SK-N-SH (cell line): ENCODE data around the gene KLC1. TPM values are rescaled to one million over a fixed set of nuclear protein-coding genes. Genes with fewer than 3 reads are reported as not detected.

Experiments
- CTCF ChIA-PET: fragments of 300-600, 350-600 bp; formaldehyde crosslinking; extraction: SDS; loops from one replicate; lab custom pipeline; 2021; lab: Yijun Ruan, JAX
- POLR2A ChIA-PET: fragments of 350-600 bp; sonication (Branson Sonifier 250); formaldehyde crosslinking; extraction: SDS; loops from one replicate; lab custom pipeline; 2020; ENCODE audit warnings: antibody characterized with exemption, inconsistent platforms; lab: Yijun Ruan, JAX
- DNase-seq: peaks from one replicate; pipeline ENCODE4 v3.0.0; 2012
- H2AFZ ChIP-seq: fragments of 200-600 bp; sonication (generic); 2 replicates; pipeline ENCODE4 v1.8.1; 2016; ENCODE audit warnings: antibody characterized with exemption, mild to moderate bottlenecking, low read depth
- H3F3A ChIP-seq: fragments of 200-600 bp; sonication (generic); replicated peaks from 2 replicates; pipeline ENCODE3; 2016; ENCODE audit warnings: antibody characterized with exemption, mild to moderate bottlenecking; ENCODE audit not compliant: insufficient read depth
- H3K27ac ChIP-seq, 2 experiments: fragments of 200-500 bp in 1 of 2; fragments of 200-600 bp in 1 of 2; sonication (Bioruptor generic) in 1 of 2; sonication (generic), shearing (Covaris generic) in 1 of 2; 2 replicates each; pipeline versions ENCODE4 v1.5.1 to v1.6.1; 2014 to 2016; ENCODE audit warnings: low read depth in 2 of 2, inconsistent platforms in 1 of 2, low read length in 1 of 2, mild to moderate bottlenecking in 1 of 2, mixed read lengths in 1 of 2
- H3K27me3 ChIP-seq: fragments of 200-600 bp; sonication (generic), shearing (Covaris generic); 2 replicates; pipeline ENCODE4 v1.6.1; 2016; ENCODE audit warnings: mixed run types; ENCODE audit not compliant: insufficient read depth
- H3K36me3 ChIP-seq, 2 experiments: fragments of 200-500 bp in 1 of 2; fragments of 200-600 bp in 1 of 2; sonication (Bioruptor generic) in 1 of 2; sonication (generic) in 1 of 2; replicated peaks in 1 of 2; 2 replicates each; pipeline versions ENCODE3 to v1.5.1; 2014 to 2016; ENCODE audit warnings: low read length in 1 of 2, mild to moderate bottlenecking in 1 of 2; ENCODE audit not compliant: insufficient read depth in 2 of 2, control insufficient read depth in 1 of 2
- H3K4me1 ChIP-seq, 2 experiments: fragments of 200-500 bp in 1 of 2; fragments of 200-600 bp in 1 of 2; sonication (Bioruptor generic) in 1 of 2; sonication (generic), shearing (Covaris generic) in 1 of 2; 2 replicates each; pipeline versions ENCODE4 v1.5.1 to v1.6.1; 2014 to 2016; ENCODE audit warnings: low read depth in 1 of 2, low read length in 1 of 2, mixed run types in 1 of 2; ENCODE audit not compliant: insufficient read depth in 2 of 2, control insufficient read depth in 1 of 2
- H3K4me2 ChIP-seq: fragments of 200-600 bp; sonication (generic), shearing (Covaris generic); 2 replicates; pipeline ENCODE4 v1.6.1; 2017; ENCODE audit warnings: mixed run types
- H3K4me3 ChIP-seq, 2 experiments: fragments of 200-500 bp in 1 of 2; fragments of 200-600 bp in 1 of 2; sonication (Bioruptor generic) in 1 of 2; sonication (generic), shearing (Covaris generic) in 1 of 2; 2 replicates each; pipeline versions ENCODE4 v1.5.1 to v1.8.1; 2014 to 2016; ENCODE audit warnings: low read depth in 2 of 2, inconsistent platforms in 1 of 2, low read length in 1 of 2, mild to moderate bottlenecking in 1 of 2, mixed read lengths in 1 of 2, moderate library complexity in 1 of 2
- H3K79me2 ChIP-seq: fragments of 200-600 bp; sonication (generic); 2 replicates; pipeline ENCODE4 v1.8.1; 2017; ENCODE audit warnings: mild to moderate bottlenecking; ENCODE audit not compliant: insufficient read depth
- H3K9ac ChIP-seq: fragments of 200-600 bp; sonication (generic); 2 replicates; pipeline ENCODE4 v1.6.1; 2017; ENCODE audit warnings: mixed run types
- H3K9me2 ChIP-seq: fragments of 200-600 bp; sonication (generic); 2 replicates; pipeline ENCODE4 v1.6.1; 2017; ENCODE audit warnings: mixed run types
- H3K9me3 ChIP-seq: fragments of 200-600 bp; sonication (generic); 2 replicates; pipeline ENCODE4 v1.6.1; 2017; ENCODE audit warnings: mixed run types, mild to moderate bottlenecking, moderate library complexity
- H4K20me1 ChIP-seq: fragments of 200-600 bp; sonication (generic); 2 replicates; pipeline ENCODE4 v1.6.1; 2017; ENCODE audit warnings: mild to moderate bottlenecking, mixed run types; ENCODE audit not compliant: insufficient read depth
- EZH2phosphoT487 ChIP-seq: fragments of 200-600 bp; sonication (generic); IDR thresholded peaks from 2 replicates; pipeline ENCODE4 v1.6.1; 2017; ENCODE audit warnings: low read depth, mixed run types, mild to moderate bottlenecking, antibody characterized with exemption, moderate library complexity, borderline replicate concordance
- FOXM1 ChIP-seq: IDR thresholded peaks from 2 replicates; pipeline ENCODE4 v1.4.0; 2012; ENCODE audit warnings: low read depth, mild to moderate bottlenecking
- GABPA ChIP-seq: IDR thresholded peaks from 2 replicates; pipeline ENCODE4 v1.4.0; 2012; ENCODE audit warnings: low read depth, mild to moderate bottlenecking
- GATA2 ChIP-seq: sonication (generic); formaldehyde crosslinking; IDR thresholded peaks from 2 replicates; pipeline ENCODE4 v1.5.0; 2020; ENCODE audit warnings: mild to moderate bottlenecking, missing genetic modification reagents
- IRF3 ChIP-seq: fragments of 150-350 bp; IDR thresholded peaks from 2 replicates; pipeline ENCODE4 v1.6.1; 2016; ENCODE audit warnings: mild to moderate bottlenecking, low read depth, low read length
- MAX ChIP-seq: IDR thresholded peaks from 2 replicates; pipeline ENCODE4 v1.4.0; 2012; ENCODE audit warnings: low read depth
- MEF2A ChIP-seq: IDR thresholded peaks from 2 replicates; pipeline ENCODE4 v1.4.0; 2012; ENCODE audit warnings: low read depth, borderline replicate concordance
- MXI1 ChIP-seq: IDR thresholded peaks from 2 replicates; pipeline ENCODE4 v1.6.1; 2012; ENCODE audit warnings: mild to moderate bottlenecking, low read depth, low read length, improper control_type of control experiment
- PBX3 ChIP-seq: IDR thresholded peaks from 2 replicates; pipeline ENCODE4; 2012
- POLR2AphosphoS5 ChIP-seq: IDR thresholded peaks from 2 replicates; pipeline ENCODE4 v1.6.1; 2012; ENCODE audit warnings: low read depth, low read length
- RFX5 ChIP-seq: IDR thresholded peaks from 2 replicates; pipeline ENCODE4 v1.6.1; 2012; ENCODE audit warnings: mild to moderate bottlenecking, improper control_type of control experiment, low read length
- SIN3A ChIP-seq: IDR thresholded peaks from 2 replicates; pipeline ENCODE4 v1.6.1; 2012; ENCODE audit warnings: low read depth, mild to moderate bottlenecking, low read length, moderate library complexity, borderline replicate concordance
- TCF12 ChIP-seq: IDR thresholded peaks from 2 replicates; pipeline ENCODE4 v1.4.0; 2012
- TEAD4 ChIP-seq: IDR thresholded peaks from 2 replicates; pipeline ENCODE4 v1.4.0; 2012; ENCODE audit warnings: mild to moderate bottlenecking, borderline replicate concordance; ENCODE audit not compliant: insufficient read depth
- USF1 ChIP-seq: IDR thresholded peaks from 2 replicates; pipeline ENCODE4 v1.4.0; 2012; ENCODE audit warnings: low read depth, borderline replicate concordance
- YY1 ChIP-seq: IDR thresholded peaks from 2 replicates; pipeline ENCODE4 v1.4.0; 2012; ENCODE audit warnings: low read depth, mild to moderate bottlenecking
- WGBS: methylation state at CpG from one replicate; pipeline ENCODE4 v1.1.6; 2017; ENCODE audit warnings: low lambda C conversion rate; 5-methylcytosine and 5-hydroxymethylcytosine counted together
- polyA plus RNA-seq, 3 experiments: library from polyadenylated mRNA; depleted of rRNA; stranded (reverse); fragments of >200 nt; gene quantifications; 2 replicates each; pipeline ENCODE4 v1.2.3, GENCODE V29; 2012

KLC1 gene
- polyA plus RNA-seq, 1 of the 3 experiments (the other 2 are of a cell fraction), result 308 TPM

GRCh38 chr14:103695296-103696069, 66.5 kb downstream of the KLC1 start (continued):
- TF ChIP-seq GATA2, result no peak
- no peak for TF ChIP-seq MEF2A
- TF ChIP-seq USF1, result no peak

GRCh38 chr14:103696070-103696402, 67.0 kb downstream of the KLC1 start:
- peaks cover 22% of the 10 kb centered on the region for H4K20me1 ChIP-seq
- H3K27ac ChIP-seq, result peak overlapping the region in 1 of 2 experiments; percentile 45; a peak in 2 of 4 replicates
- TF ChIP-seq IRF3 (no peak), YY1 (no peak), POLR2AphosphoS5 (no peak), TCF12 (no peak), GATA2 (no peak)
- DNase-seq, result peak; percentile 75
- CTCF ChIA-PET, result interaction anchor here (1.0 to 1.7 kb wide), 5 partner anchors 12 to 392 kb away, joined by 3 to 8 read pairs (median 3); no protein-coding TSS in a partner anchor
- no peak overlapping the region for H3K4me3 ChIP-seq
- 71% methylated on average over 9 of the region's 13 CpGs for WGBS
- no peak overlapping the region for H3K9ac ChIP-seq
- peaks cover 14% of the 10 kb centered on the region for H3F3A ChIP-seq
- no peaks in the 10 kb centered on the region for H3K9me2 ChIP-seq
- H3K79me2 ChIP-seq, result peaks cover 41% of the 10 kb centered on the region
- H3K27me3 ChIP-seq, result no peaks in the 10 kb centered on the region
- peaks cover 0 to 39% of the 10 kb centered on the region in 2 experiments; a peak in 1 of 4 replicates for H3K4me1 ChIP-seq
- no peak overlapping the region for H2AFZ ChIP-seq
- H3K4me2 ChIP-seq, result no peak overlapping the region
- H3K36me3 ChIP-seq, result peaks cover 31 to 66% of the 10 kb centered on the region in 2 experiments
- H3K9me3 ChIP-seq, result no peaks in the 10 kb centered on the region
- POLR2A ChIA-PET, result interaction anchor here (1.4 kb wide), 1 partner anchor 19 kb away, joined by 4 read pairs; the partner anchor contains the start of genes XRCC3 and ZFYVE21

GRCh38 chr14:103696466-103697071, 67.6 kb downstream of the KLC1 start:
- no peak for DNase-seq
- Histone ChIP-seq H3K9me3 (no peaks in the 10 kb centered on the region), H3F3A (peaks cover 15% of the 10 kb centered on the region), H3K36me3 (peaks cover 31 to 69% of the 10 kb centered on the region in 2 experiments), H3K4me2 (no peak overlapping the region), H3K79me2 (peaks cover 38% of the 10 kb centered on the region), H2AFZ (no peak overlapping the region), H3K27me3 (no peaks in the 10 kb centered on the region), H4K20me1 (peaks cover 21% of the 10 kb centered on the region), H3K9ac (no peak overlapping the region), H3K9me2 (no peaks in the 10 kb centered on the region), H3K4me1 (peaks cover 0 to 39% of the 10 kb centered on the region in 2 experiments; a peak in 1 of 4 replicates), H3K27ac (peak overlapping the region in 1 of 2 experiments; percentile 45; a peak in 2 of 4 replicates), H3K4me3 (no peak overlapping the region)
- ChIA-PET CTCF (interaction anchor here (1.0 to 1.7 kb wide), 3 partner anchors 17 to 392 kb away, joined by 3 to 8 read pairs (median 4); no protein-coding TSS in a partner anchor), POLR2A (interaction anchor here (1.4 kb wide), 1 partner anchor 19 kb away, joined by 4 read pairs; the partner anchor contains the start of genes XRCC3 and ZFYVE21)
- TF ChIP-seq POLR2AphosphoS5 (no peak; the same call in 1 of the 2 replicates), FOXM1 (no peak), MXI1 (no peak), PBX3 (no peak), MAX (no peak), GABPA (no peak), SIN3A (no peak), EZH2phosphoT487 (no peak), RFX5 (no peak), TEAD4 (no peak)
- WGBS, result 65% methylated on average over 15 of the region's 17 CpGs
